ENCODE data around the gene KIF1C.
A peak's percentile ranks its signal among the peaks of the same experiment; 100 is the strongest.

The KIF1C gene

GRCh38 chr17:4955091-4955490, 42.7 kb upstream of the KIF1C start:
- H3K4me3 ChIP-seq (ENCODE audit: low read depth in 1 of 5, low read length in 5 of 5): no peak overlapping the region
- no peak overlapping the region for H3K27ac ChIP-seq (ENCODE audit: low read depth, low read length)
- H3K4me1 ChIP-seq (ENCODE audit: control insufficient read depth in 5 of 5, insufficient read depth in 5 of 5, low read length in 5 of 5): peaks cover 2 to 27% (median 22%) of the 10 kb centered on the region in 5 donors
- peaks cover 0 to 25% (median 19%) of the 10 kb centered on the region in 5 donors for H3K36me3 ChIP-seq (ENCODE audit: control insufficient read depth in 5 of 5, insufficient read depth in 5 of 5, low read length in 5 of 5)
- no peak overlapping the region for H3K9ac ChIP-seq (ENCODE audit: low read length in 5 of 5)
- H3K9me3 ChIP-seq (ENCODE audit: control insufficient read depth in 5 of 5, low read length in 5 of 5): no peaks in the 10 kb centered on the region
- no peaks in the 10 kb centered on the region for H3K27me3 ChIP-seq (ENCODE audit: control insufficient read depth in 5 of 5, insufficient read depth in 4 of 5, low read length in 5 of 5)

GRCh38 chr17:4956493-4957061, 41.2 kb upstream of the KIF1C start:
- H3K4me1 ChIP-seq (ENCODE audit: control insufficient read depth in 5 of 5, insufficient read depth in 5 of 5, low read length in 5 of 5): peaks cover 2 to 17% (median 14%) of the 10 kb centered on the region in 5 donors
- H3K27ac ChIP-seq (ENCODE audit: low read depth, low read length): no peak overlapping the region

GRCh38 chr17:4958102-4958501, 39.6 kb upstream of the KIF1C start:
- H3K27ac ChIP-seq (ENCODE audit: low read depth, low read length): no peak overlapping the region
- no peak overlapping the region for H3K9ac ChIP-seq (ENCODE audit: low read length in 5 of 5)
- H3K27me3 ChIP-seq (ENCODE audit: control insufficient read depth in 5 of 5, insufficient read depth in 4 of 5, low read length in 5 of 5): no peaks in the 10 kb centered on the region
- peaks cover 0 to 34% (median 27%) of the 10 kb centered on the region in 5 donors for H3K36me3 ChIP-seq (ENCODE audit: control insufficient read depth in 5 of 5, insufficient read depth in 5 of 5, low read length in 5 of 5)
- peaks cover 2 to 14% (median 9%) of the 10 kb centered on the region in 5 donors for H3K4me1 ChIP-seq (ENCODE audit: control insufficient read depth in 5 of 5, insufficient read depth in 5 of 5, low read length in 5 of 5)
- H3K9me3 ChIP-seq (ENCODE audit: control insufficient read depth in 5 of 5, low read length in 5 of 5): no peaks in the 10 kb centered on the region
- no peak overlapping the region for H3K4me3 ChIP-seq (ENCODE audit: low read depth in 1 of 5, low read length in 5 of 5)

More at GRCh38 chr17:4956493-4957061, 41.2 kb upstream of the KIF1C start:
- no peak overlapping the region for H3K4me3 ChIP-seq (ENCODE audit: low read depth in 1 of 5, low read length in 5 of 5)
- H3K9me3 ChIP-seq (ENCODE audit: control insufficient read depth in 5 of 5, low read length in 5 of 5): no peaks in the 10 kb centered on the region
- H3K9ac ChIP-seq (ENCODE audit: low read length in 5 of 5): no peak overlapping the region
- H3K36me3 ChIP-seq (ENCODE audit: control insufficient read depth in 5 of 5, insufficient read depth in 5 of 5, low read length in 5 of 5): peaks cover 0 to 34% (median 27%) of the 10 kb centered on the region in 5 donors
- no peaks in the 10 kb centered on the region for H3K27me3 ChIP-seq (ENCODE audit: control insufficient read depth in 5 of 5, insufficient read depth in 4 of 5, low read length in 5 of 5)

GRCh38 chr17:4959261-4959965, 38.3 kb upstream of the KIF1C start:
- H3K9me3 ChIP-seq (ENCODE audit: control insufficient read depth in 5 of 5, low read length in 5 of 5): no peaks in the 10 kb centered on the region
- no peaks in the 10 kb centered on the region for H3K27me3 ChIP-seq (ENCODE audit: control insufficient read depth in 5 of 5, insufficient read depth in 4 of 5, low read length in 5 of 5)
- H3K27ac ChIP-seq (ENCODE audit: low read depth, low read length): no peak overlapping the region
- peaks cover 0 to 34% (median 27%) of the 10 kb centered on the region in 5 donors for H3K36me3 ChIP-seq (ENCODE audit: control insufficient read depth in 5 of 5, insufficient read depth in 5 of 5, low read length in 5 of 5)
- no peak overlapping the region for H3K4me3 ChIP-seq (ENCODE audit: low read depth in 1 of 5, low read length in 5 of 5)
- H3K9ac ChIP-seq (ENCODE audit: low read length in 5 of 5): no peak overlapping the region
- H3K4me1 ChIP-seq (ENCODE audit: control insufficient read depth in 5 of 5, insufficient read depth in 5 of 5, low read length in 5 of 5): peaks cover 0 to 1% (median 0%) of the 10 kb centered on the region in 5 donors

GRCh38 chr17:4960279-4960922, 37.3 kb upstream of the KIF1C start:
- H3K9ac ChIP-seq (ENCODE audit: low read length in 5 of 5): no peak overlapping the region
- H3K9me3 ChIP-seq (ENCODE audit: control insufficient read depth in 5 of 5, low read length in 5 of 5): no peaks in the 10 kb centered on the region
- no peak overlapping the region for H3K27ac ChIP-seq (ENCODE audit: low read depth, low read length)
- peaks cover 0 to 34% (median 27%) of the 10 kb centered on the region in 5 donors for H3K36me3 ChIP-seq (ENCODE audit: control insufficient read depth in 5 of 5, insufficient read depth in 5 of 5, low read length in 5 of 5)
- H3K4me3 ChIP-seq (ENCODE audit: low read depth in 1 of 5, low read length in 5 of 5): no peak overlapping the region
- no peaks in the 10 kb centered on the region for H3K27me3 ChIP-seq (ENCODE audit: control insufficient read depth in 5 of 5, insufficient read depth in 4 of 5, low read length in 5 of 5)
- H3K4me1 ChIP-seq (ENCODE audit: control insufficient read depth in 5 of 5, insufficient read depth in 5 of 5, low read length in 5 of 5): peaks cover 0 to 3% (median 0%) of the 10 kb centered on the region in 5 donors

GRCh38 chr17:4965311-4965986, 32.3 kb upstream of the KIF1C start:
- Histone ChIP-seq H3K9me3 (ENCODE audit: control insufficient read depth in 5 of 5, low read length in 5 of 5) (no peaks in the 10 kb centered on the region), H3K27me3 (ENCODE audit: control insufficient read depth in 5 of 5, insufficient read depth in 4 of 5, low read length in 5 of 5) (no peaks in the 10 kb centered on the region), H3K9ac (ENCODE audit: low read length in 5 of 5) (no peak overlapping the region), H3K36me3 (ENCODE audit: control insufficient read depth in 5 of 5, insufficient read depth in 5 of 5, low read length in 5 of 5) (peaks cover 0 to 24% (median 15%) of the 10 kb centered on the region in 5 donors), H3K4me3 (ENCODE audit: low read depth in 1 of 5, low read length in 5 of 5) (no peak overlapping the region), H3K4me1 (ENCODE audit: control insufficient read depth in 5 of 5, insufficient read depth in 5 of 5, low read length in 5 of 5) (peaks cover 8 to 37% (median 34%) of the 10 kb centered on the region in 5 donors), H3K27ac (ENCODE audit: low read depth, low read length) (peak overlapping the region; percentile 98)

- peak overlapping the region; percentile 91 to 99 (median 94) for H3K4me3 ChIP-seq (ENCODE audit: low read depth in 1 of 5, low read length in 5 of 5)
- peaks cover 8 to 38% (median 36%) of the 10 kb centered on the region in 5 donors for H3K4me1 ChIP-seq (ENCODE audit: control insufficient read depth in 5 of 5, insufficient read depth in 5 of 5, low read length in 5 of 5)
- H3K27ac ChIP-seq (ENCODE audit: low read depth, low read length): peak overlapping the region; percentile 98
- peaks cover 0 to 31% (median 15%) of the 10 kb centered on the region in 5 donors for H3K36me3 ChIP-seq (ENCODE audit: control insufficient read depth in 5 of 5, insufficient read depth in 5 of 5, low read length in 5 of 5)
- H3K27me3 ChIP-seq (ENCODE audit: control insufficient read depth in 5 of 5, insufficient read depth in 4 of 5, low read length in 5 of 5): no peaks in the 10 kb centered on the region
- H3K9me3 ChIP-seq (ENCODE audit: control insufficient read depth in 5 of 5, low read length in 5 of 5): no peaks in the 10 kb centered on the region
- peak overlapping the region; percentile 75 to 96 (median 87) for H3K9ac ChIP-seq (ENCODE audit: low read length in 5 of 5)
Observed at GRCh38 chr17:4966844-4967538, 30.8 kb upstream of the KIF1C start.

GRCh38 chr17:4967539-4968485, 29.9 kb upstream of the KIF1C start, which contains the start of gene SPAG7:
Gene SPAG7 (minus strand): TSS chr17:4967817. CDS start chr17:4967804, 13 bp downstream.
- Histone ChIP-seq H3K27me3 (ENCODE audit: control insufficient read depth in 5 of 5, insufficient read depth in 4 of 5, low read length in 5 of 5) (no peaks in the 10 kb centered on the region), H3K4me1 (ENCODE audit: control insufficient read depth in 5 of 5, insufficient read depth in 5 of 5, low read length in 5 of 5) (peaks cover 8 to 43% (median 43%) of the 10 kb centered on the region in 5 donors), H3K9ac (ENCODE audit: low read length in 5 of 5) (peak within 1 kb of the TSS; percentile 83 to 96 (median 87)), H3K4me3 (ENCODE audit: low read depth in 1 of 5, low read length in 5 of 5) (peak within 1 kb of the TSS; percentile 91 to 99 (median 94)), H3K36me3 (ENCODE audit: control insufficient read depth in 5 of 5, insufficient read depth in 5 of 5, low read length in 5 of 5) (peaks cover 0 to 40% (median 23%) of the 10 kb centered on the region in 5 donors), H3K27ac (ENCODE audit: low read depth, low read length) (peak within 1 kb of the TSS; percentile 98), H3K9me3 (ENCODE audit: control insufficient read depth in 5 of 5, low read length in 5 of 5) (no peaks in the 10 kb centered on the region)

Data from subcutaneous abdominal adipose tissue (tissue), 5 donors.